GM18520 (cell line): ENCODE results near the gene NAT14.
"Not testable (repeated sequence)": the region's sequence is repeated elsewhere in the genome, so short reads cannot be mapped to it uniquely, and the experiment has no call there.

Experiments used
- ATAC-seq: cut with Tn5 transposase; IDR thresholded peaks from one replicate; pipeline ENCODE4 v1.9.1; 2021; ENCODE audit not compliant: unreplicated experiment

The NAT14 gene

GRCh38 chr19:55484593-55485438 lies at the start of gene NAT14:
Gene NAT14 (plus strand): TSS chr19:55485188. CDS start chr19:55485709, 521 bp downstream.
- ATAC-seq, result no peak

GRCh38 chr19:55436847-55437246 lies 48.1 kb upstream of the NAT14 start:
- no peak for ATAC-seq

- ATAC-seq, result no peak
Observed at GRCh38 chr19:55437410-55437809, 47.6 kb upstream of the NAT14 start.

- ATAC-seq, result no peak
Observed at GRCh38 chr19:55439052-55439451, 45.9 kb upstream of the NAT14 start.

- no peak for ATAC-seq
Observed at GRCh38 chr19:55440411-55441105, 44.4 kb upstream of the NAT14 start.

GRCh38 chr19:55441319-55441691 lies 43.7 kb upstream of the NAT14 start:
- no peak for ATAC-seq

- ATAC-seq, result no peak
Observed at GRCh38 chr19:55441692-55442321, 43.2 kb upstream of the NAT14 start.

GRCh38 chr19:55442372-55442961 lies 42.5 kb upstream of the NAT14 start:
- ATAC-seq, result no peak

GRCh38 chr19:55443045-55443823 lies 41.8 kb upstream of the NAT14 start, which contains the start of gene SHISA7:
Gene SHISA7 (minus strand): TSS chr19:55443300. CDS start chr19:55442863, 437 bp downstream.
- no peak for ATAC-seq

GRCh38 chr19:55443824-55444480 lies 41.0 kb upstream of the NAT14 start:
- ATAC-seq, result no peak

- ATAC-seq, result no peak
Observed at GRCh38 chr19:55444646-55445045, 40.3 kb upstream of the NAT14 start.

GRCh38 chr19:55446060-55446459 lies 38.9 kb upstream of the NAT14 start:
- ATAC-seq, result no peak

- no peak for ATAC-seq
Observed at GRCh38 chr19:55447421-55448174, 37.4 kb upstream of the NAT14 start.

GRCh38 chr19:55448175-55448490 lies 36.9 kb upstream of the NAT14 start:
- ATAC-seq, result not testable (repeated sequence)

- ATAC-seq, result no peak
Observed at GRCh38 chr19:55449469-55449868, 35.5 kb upstream of the NAT14 start.

- ATAC-seq, result no peak
Observed at GRCh38 chr19:55451163-55451964, 33.6 kb upstream of the NAT14 start.

GRCh38 chr19:55451965-55452748 lies 32.8 kb upstream of the NAT14 start:
- ATAC-seq, result no peak
